HG02571 (cell line): ENCODE measurements around the gene CTDP1.

Source experiments
- ATAC-seq: cut with Tn5 transposase; IDR thresholded peaks from one replicate; pipeline ENCODE4 v1.9.1; 2021; ENCODE audit warnings: mild to moderate bottlenecking, moderate library complexity; ENCODE audit not compliant: unreplicated experiment

Gene CTDP1

GRCh38 chr18:79697178-79697577 lies 17.6 kb downstream of the CTDP1 start:
- no peak for ATAC-seq

- no peak for ATAC-seq
These were observed 18.4 kb downstream of the CTDP1 start for GRCh38 chr18:79697976-79698375.

- no peak for ATAC-seq
These were observed 19.2 kb downstream of the CTDP1 start for GRCh38 chr18:79698668-79699335.

GRCh38 chr18:79699653-79700052 lies 20.1 kb downstream of the CTDP1 start:
- ATAC-seq = no peak

- ATAC-seq = no peak
These were observed 23.3 kb downstream of the CTDP1 start for GRCh38 chr18:79702906-79703305.

- ATAC-seq = no peak
These were observed 25.0 kb downstream of the CTDP1 start for GRCh38 chr18:79704631-79705030.

- ATAC-seq = no peak
These were observed 25.7 kb downstream of the CTDP1 start for GRCh38 chr18:79705272-79705671.

- no peak for ATAC-seq
These were observed 26.4 kb downstream of the CTDP1 start for GRCh38 chr18:79706006-79706405.

GRCh38 chr18:79706658-79707057 lies 27.1 kb downstream of the CTDP1 start:
- ATAC-seq = no peak

- no peak for ATAC-seq
These were observed 27.6 kb downstream of the CTDP1 start for GRCh38 chr18:79707239-79707638.

- no peak for ATAC-seq
These were observed 28.1 kb downstream of the CTDP1 start for GRCh38 chr18:79707671-79708070.

GRCh38 chr18:79708412-79708811 lies 28.8 kb downstream of the CTDP1 start:
- no peak for ATAC-seq

- ATAC-seq = no peak
These were observed 32.7 kb downstream of the CTDP1 start for GRCh38 chr18:79712206-79712857.

- no peak for ATAC-seq
These were observed 33.7 kb downstream of the CTDP1 start for GRCh38 chr18:79713341-79713740.

- no peak for ATAC-seq
These were observed 35.1 kb downstream of the CTDP1 start for GRCh38 chr18:79714531-79715240.

GRCh38 chr18:79715280-79715679 lies 35.7 kb downstream of the CTDP1 start:
- ATAC-seq = no peak

GRCh38 chr18:79717059-79717458 lies 37.5 kb downstream of the CTDP1 start:
- ATAC-seq = no peak

- no peak for ATAC-seq
These were observed 38.0 kb downstream of the CTDP1 start for GRCh38 chr18:79717555-79718074.

- no peak for ATAC-seq
These were observed 38.5 kb downstream of the CTDP1 start for GRCh38 chr18:79718126-79718525.

- ATAC-seq = no peak
These were observed 39.4 kb downstream of the CTDP1 start for GRCh38 chr18:79718878-79719477.
